ENCODE data around the gene CIPC.

CIPC gene

DNA sequence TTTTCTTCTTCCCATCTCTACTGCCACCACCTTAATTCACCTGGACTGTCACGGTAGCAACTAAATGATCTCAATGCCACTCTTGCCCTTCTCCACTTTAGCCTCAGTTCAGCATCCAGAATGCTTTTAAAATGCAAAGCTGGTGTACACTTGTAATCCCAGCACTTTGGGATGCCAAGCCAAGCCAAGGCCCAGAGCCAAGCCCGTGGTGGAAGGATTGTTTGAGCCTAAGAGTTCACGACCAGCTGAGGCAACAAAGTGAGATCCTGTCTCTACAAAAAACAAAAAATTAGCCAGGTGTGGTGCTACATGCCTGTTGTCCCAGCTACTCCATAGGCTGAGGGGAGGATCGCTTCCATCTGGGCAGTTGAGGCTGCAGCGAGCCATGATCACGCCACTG is 5.9 kb downstream of the CIPC start:
- no peak for DNase-seq

DNA sequence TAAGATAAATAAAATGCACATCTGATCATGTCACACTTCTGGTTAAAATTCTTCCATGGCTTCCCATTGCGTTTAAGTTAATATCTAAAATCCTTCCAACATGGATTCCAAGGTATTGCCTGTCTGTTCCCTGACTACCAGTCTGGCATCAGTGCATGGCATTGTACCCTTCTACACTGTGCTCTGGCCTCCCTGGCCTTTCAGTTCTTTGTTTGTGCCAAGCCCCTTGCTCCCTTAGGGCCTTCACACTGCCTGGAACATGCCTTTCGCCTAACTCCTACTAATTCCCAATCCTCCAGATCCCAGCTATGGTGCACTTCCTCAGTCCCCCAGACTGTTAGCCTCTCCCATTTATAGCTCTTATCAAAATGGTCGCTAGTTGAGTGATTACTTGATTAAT is 6.3 kb downstream of the CIPC start:
- DNase-seq = no peak

DNA sequence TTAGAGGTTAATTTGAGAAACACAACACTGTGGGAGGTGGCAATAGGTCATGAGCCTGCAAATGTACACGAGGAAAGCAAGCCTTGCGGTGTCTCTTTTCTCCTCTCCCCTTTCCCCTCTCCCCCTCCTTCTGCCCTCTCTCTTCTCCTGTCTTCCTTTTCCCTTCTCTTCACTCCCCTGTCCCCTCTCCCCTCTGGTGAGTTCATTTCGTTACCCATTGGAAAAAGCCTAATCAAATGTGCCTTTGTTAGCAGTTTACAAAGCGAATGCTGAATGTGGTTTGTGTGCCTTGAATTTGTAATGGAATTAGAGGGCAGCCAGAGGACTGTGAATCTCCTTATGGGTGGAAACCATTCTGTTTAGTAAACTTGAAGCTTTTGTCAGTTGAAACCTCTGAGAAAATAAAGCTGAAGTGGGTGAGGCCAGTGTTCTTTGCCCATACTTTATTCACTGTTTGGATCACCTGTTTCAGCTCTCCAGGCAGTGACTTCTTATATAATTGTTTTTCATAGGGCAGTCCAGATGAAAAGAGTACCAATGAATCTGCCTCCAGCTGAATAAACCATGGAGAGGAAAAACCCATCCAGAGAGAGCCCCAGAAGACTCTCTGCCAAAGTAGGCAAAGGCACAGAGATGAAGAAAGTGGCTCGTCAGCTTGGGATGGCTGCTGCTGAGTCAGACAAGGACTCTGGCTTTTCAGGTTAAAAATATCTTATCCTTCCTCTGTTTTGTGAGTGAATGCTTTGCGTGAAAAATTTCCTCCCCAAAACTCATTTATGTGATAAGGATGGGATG is 7.3 kb downstream of the CIPC start:
- no peak for DNase-seq

DNA sequence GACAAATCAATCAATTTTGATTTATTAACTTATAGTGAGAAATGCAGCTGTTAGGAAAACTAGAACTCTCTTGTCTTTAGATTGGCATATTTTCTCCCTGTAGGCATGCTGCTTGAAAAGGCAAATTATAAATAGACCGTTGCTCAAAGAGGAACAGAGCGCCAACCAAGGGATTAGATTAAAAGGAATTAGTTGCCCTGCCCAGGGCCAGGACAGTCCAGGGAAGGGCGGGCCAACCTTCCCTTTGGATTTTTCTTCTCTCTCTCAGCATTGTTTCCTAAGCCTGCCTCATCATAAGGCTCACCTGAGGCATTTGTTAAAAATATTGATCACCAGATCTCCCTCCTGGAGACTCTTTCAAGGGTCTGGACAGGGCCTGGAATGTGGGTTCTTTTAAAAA is 8.6 kb downstream of the CIPC start:
- DNase-seq = no peak

DNA sequence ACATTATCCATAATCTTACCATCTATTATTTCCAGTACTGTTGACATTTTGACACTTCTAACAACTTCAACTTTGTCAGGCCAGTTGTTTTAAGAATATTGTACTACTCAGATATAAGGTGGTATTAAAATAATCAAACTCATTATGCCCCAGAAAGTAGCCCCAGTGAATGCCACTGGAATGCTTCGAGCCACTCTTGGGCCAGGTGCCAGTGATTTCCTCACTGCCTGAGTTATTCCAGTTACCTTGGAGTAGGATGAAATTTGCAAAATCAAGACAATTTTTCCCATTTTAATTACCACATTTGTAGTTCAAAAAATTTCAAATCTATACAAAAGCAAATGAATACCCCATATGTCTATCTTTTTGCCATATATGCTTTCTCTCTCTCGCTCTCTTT is 9.2 kb downstream of the CIPC start:
- no peak for DNase-seq

DNA sequence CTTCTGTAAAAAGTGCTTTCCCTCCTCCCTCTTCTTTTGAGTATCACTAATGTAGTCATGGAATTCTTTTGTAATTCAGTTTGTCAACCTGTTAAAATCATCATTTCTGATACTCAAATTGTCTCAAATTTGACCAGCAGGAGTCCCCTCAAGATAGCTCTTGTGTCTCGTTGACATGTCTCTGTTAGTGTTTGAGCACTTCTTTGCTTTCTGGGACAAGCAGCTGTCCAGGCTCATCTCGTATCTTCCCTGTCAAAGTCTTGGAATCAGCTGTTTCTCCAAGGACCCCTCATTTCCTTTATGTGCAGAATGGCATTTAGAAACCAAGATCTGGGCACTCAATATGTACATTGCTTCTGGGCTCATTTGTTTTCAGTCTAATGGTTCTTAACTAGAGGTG is 10.7 kb downstream of the CIPC start:
- DNase-seq = no peak

DNA sequence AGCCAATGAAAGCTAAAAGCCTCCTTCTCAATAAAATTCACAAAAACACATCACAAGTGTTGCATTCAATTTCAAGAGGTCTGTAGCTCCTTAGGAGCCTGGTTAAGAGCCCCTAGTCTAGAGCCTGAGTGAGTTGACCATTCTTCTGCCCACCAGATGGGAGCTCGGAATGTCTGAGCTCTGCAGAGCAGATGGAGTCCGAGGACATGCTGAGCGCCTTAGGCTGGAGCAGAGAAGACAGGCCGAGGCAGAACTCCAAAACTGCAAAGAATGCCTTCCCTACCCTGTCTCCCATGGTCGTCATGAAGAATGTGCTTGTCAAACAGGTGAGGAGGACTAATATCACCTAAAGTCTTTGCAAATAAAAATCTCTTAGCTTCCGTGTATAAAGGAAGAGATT is 11.6 kb downstream of the CIPC start:
- no peak for DNase-seq

DNA sequence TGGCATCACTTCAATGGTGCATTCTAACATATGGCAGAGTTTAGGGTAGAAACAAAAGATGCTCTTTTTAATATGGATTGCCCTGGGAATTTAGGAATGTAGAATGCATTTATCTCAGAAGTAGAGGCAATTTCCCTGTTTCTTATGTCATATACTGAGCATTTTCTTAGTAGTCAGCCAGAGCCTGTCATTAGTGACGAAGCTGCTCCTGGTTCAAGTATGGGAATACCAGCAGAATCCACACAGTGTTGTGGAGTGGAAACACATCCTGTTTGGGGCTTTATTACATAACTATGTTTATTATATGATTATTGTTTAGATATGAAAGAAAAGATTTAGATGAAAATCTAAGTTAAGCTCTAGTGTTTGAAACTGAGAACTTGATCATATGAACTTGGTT is 12.2 kb downstream of the CIPC start:
- no peak for DNase-seq

DNA sequence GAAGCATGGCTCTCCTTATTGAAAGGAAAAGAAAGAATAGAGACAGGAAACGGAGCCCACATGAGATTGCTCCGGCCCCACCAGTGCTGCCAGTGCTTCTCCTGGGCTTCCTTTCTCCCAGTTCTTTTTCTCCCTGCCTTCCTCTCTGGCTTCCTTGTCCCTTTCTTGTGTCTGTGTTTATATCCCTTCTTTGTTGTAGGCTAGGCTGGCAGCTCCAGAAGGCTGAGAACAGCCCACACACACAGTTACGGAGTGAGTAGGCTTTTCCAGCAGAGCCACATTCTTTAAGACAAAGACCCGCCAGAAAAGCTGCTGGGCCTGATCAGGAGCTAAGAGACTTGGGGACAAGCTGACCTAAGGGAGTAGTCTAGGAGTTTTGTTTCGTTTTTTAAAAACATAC is 13.0 kb downstream of the CIPC start:
- DNase-seq = no peak

DNA sequence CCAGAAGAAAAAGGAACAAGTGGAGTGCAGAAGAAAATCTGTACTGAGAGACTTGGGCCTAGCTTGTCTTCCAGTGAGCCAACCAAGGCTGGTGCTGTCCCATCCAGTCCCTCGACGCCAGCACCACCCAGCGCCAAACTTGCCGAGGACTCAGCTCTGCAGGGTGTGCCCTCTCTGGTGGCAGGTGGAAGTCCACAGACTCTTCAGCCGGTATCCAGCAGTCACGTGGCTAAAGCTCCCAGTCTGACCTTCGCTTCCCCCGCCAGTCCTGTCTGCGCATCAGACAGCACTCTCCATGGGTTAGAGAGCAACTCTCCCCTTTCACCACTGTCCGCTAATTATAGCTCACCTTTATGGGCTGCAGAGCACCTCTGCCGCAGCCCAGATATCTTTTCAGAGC is 15.6 kb downstream of the CIPC start:
- DNase-seq = no peak

DNA sequence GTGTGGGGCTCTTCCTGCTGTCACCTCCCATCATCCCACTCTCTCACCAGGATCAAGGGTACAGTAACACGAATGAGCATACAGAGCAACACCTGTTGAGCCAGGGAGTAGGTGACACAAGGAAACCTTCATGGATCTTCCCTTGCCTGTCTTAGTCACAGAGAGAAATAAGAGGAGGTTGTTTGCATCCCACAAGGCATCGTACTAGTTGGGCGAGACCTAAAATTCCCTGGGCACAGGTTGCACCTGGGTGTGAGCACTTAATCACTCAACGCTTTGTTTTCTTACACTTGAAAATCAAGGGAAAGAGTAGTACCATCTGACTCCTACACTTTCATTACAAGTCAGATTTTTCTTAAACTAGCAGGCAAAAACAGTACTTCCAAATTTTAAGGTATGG is 16.6 kb downstream of the CIPC start:
- DNase-seq = no peak

DNA sequence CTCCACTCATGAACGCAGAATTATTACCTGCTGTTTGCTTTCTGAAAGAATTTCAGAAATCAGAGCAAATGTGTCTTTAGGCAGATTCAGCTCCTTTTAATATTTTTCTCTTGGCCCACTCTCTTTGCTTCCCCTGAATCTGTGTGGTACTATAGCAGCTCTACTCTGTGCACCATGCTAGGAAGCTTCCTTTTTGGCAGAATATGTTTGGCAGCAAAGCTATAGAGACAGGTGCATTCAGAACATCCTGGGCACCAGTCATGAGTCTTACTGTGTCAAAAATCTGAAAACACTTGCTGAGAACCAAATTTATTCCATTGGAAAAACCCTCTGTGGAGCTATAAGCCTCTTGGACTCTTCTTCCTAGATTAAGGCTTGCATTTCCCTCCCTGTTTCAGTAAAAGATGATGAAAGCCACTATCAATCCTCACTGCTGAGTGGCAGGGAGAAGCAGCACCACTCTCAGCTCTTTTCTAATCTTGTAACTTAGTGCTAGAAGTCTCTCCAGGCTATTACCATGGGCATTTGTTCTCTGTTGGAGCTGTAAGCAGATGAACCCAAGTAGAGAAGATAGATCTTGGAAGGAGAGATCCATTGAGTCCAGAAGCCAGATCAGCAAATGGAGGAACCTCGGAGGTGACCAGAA is 18.2 kb downstream of the CIPC start:
- no peak for DNase-seq

DNA sequence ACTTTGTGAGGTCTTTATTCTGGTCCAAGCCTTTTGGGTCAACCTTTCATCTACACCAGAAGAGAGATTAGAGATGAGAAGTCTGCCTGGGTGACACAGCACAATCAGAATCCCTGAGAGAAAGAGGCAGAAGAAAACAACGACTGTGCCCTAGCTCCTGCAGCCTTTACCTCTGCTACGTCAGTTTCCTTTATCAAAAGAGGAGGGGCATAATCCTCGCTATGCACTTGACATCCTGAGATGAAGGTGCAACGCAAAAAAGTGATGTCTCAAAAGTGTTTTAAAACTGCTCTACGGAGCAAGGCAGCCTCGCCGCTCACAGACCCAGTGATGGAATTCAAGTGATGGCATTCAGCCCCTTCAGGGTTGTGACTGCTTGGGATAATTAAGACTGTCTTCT is 21.8 kb downstream of the CIPC start:
- no peak for DNase-seq

DNA sequence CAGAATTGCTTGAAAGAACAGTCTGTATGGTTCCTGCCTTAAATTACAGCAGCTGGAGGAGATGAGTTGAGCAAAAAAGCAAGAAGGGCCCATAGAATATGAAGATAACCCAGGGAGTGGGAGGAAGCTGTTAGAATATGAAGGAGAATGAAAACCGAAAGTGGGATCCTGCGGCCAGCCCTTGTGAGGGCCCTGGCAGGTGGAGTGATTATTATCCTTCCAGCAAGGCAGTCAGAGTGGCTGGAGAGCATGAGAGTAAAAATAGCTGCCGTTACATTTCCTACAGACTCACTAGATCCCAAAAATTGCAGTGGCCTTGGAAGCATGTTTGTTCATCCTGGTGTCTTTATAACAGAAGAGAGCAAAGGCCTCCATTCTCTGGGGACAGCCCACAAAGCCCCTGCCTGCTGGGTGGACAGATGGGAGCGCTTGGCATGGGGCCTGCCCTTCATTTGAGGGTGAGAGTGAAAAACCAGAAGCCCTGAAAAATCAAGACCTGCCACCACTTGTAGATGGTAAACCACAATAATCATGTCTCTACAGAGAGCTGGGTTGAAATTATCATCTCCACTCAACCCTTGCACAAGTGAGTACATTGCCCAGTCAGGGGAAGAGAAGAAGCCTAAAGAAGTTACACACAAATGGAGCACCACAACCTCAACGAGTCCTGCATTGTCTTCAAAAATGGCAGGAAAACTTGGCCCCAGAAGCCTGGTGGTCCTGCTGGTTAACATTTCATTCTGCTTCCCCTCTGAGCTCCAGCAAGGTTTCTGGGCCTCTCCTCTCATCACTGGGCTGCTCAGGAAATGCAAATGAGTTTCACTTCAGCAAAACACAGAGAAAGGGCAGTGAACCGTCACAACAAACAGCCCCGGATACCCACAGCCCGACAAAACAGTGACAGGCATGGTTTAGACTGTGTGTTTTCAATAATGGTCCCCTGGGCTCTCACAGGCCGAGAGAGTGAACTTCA is 23.0 kb downstream of the CIPC start:
- no peak for DNase-seq

DNA sequence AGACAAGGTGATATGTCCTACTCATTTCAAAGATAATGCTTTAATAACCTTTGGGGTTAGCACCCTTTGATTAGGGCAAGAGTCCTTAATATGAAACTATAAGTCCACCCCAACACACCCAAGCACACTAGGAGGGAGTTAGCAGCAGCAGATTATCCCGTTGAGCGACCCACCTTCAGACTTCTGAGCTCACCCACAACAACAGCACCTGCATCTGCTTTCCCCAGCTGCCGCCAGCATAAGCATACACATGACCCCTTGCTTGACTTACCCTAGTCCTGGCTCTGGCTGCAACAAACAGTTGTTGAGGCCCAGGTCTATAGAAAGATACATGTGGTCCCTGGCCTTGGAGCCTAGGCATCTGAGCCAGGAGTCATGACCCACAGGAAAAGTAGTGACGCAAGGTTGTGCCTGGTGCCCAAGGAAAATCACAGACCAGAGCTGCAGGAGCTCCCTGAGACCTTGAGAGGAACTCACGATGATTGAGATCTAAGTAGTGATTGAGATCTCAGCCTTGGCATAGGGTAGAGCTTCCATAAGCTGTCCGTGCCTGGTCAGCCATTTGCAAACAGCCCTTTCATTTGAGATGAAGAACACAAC is 24.6 kb downstream of the CIPC start:
- no peak for DNase-seq

DNA sequence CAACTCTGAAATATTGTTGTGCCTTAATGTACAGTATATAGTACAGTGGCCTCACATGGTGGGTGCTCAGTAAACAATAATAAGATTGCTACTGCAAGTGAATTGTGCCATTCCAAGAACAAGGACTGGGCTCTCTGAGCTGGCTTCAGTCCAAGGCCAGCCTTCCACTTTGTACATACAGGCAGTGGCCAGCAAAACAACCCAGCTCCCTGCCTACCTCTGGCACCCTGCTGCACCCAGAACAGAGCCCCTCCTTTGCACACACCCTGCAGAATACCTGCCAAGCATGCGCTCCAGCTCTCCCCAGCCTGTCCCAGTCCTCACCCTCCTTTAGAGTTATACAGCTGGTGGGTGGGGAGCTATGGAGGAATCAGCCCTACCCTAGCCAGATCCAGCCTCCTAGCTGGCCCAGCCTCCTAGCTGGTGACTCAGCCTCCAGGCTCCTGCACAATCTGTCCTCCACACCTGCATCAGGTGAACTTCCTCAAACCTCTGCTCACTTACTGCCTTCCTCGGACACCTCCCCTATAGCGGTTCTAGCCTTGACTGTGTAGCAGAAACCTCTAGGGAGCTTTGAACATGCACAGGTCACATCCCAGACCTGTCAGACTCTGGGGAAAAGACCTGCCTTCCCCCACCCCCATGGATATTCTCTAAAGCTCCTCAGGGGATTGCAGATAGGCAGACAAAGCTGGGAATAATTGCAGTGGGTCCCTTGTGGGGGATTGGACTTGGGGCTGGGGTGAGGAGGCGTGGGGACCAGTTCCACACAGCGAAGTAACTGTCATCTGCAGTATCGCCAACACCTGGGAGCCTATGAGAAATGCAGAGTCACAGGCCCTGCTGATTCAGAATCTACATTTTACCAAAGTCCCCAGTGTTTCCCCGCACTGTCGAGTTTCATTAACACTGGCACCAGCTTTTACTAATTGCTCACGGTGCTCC is 25.6 kb downstream of the CIPC start:
- DNase-seq = peak; percentile 28

DNA sequence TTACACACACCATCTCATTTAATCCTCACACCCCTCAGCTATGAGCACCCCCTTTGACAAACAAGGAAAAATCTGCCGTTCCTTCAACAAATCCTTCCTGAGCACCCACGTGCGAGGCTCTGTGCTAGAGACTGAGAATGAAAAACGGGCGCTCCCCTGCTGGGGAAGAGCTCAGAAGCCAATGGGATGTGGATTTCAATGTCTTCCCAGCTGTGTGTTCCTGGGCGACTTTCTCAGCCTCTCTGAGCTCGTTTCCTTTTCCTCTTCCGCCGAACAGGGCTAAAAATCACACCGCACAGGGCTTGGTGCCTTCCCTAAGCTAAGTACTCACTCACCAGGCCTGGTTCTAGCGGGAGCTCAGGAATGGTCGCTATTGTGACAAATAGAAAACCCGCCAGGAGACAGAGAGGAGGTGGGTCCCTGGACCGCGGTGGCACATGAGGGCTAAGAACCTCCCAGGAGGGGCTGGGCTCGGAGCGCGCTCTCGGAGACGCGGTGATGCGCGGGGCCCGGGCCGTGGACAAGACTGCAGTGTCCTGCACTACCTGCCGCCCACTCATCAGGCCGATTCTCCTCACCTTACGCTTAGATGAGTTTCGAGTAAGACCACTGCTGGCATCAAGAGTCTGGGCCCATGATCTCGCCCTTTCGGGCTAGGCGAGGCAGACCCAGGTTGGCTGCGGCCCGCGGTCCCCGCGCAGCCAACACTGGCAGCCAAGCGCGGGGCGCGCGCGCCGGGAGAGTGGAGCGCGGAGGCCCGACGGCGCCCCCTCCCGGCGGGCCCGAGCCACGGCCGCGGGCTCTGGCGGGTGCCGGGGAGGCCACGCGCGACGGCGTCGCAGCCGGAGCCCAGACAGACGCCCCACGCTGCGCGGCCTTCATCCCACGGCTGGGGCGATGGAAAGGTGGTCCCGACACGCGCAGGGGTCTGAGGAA is 26.6 kb downstream of the CIPC start:
- DNase-seq = no peak

DNA sequence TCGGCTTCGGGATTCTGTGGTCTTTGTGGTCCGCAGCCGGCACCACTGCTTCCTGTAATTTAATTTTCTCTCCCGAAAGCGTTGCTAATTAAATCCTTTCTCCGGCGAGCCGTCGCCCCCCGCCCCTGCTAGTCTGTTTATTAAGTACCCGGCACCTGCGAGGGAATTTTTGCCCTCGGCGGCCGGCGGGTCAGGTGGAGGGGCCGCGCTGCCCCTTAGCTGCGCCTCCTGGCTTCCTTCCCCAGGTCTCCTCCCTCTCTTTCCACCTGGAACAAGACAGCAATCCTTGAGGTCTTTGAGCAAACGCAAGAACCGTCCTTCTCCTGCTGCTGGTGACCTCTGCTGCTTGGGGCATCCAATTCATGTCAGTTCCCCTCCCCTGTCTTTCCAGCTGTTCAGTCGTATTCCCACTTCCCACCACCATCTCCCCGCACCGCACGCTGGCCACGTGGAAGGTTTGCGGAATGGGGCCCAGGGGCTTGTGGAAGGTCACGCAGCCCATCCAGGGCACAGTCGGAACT is 27.3 kb downstream of the CIPC start:
- DNase-seq = no peak

DNA sequence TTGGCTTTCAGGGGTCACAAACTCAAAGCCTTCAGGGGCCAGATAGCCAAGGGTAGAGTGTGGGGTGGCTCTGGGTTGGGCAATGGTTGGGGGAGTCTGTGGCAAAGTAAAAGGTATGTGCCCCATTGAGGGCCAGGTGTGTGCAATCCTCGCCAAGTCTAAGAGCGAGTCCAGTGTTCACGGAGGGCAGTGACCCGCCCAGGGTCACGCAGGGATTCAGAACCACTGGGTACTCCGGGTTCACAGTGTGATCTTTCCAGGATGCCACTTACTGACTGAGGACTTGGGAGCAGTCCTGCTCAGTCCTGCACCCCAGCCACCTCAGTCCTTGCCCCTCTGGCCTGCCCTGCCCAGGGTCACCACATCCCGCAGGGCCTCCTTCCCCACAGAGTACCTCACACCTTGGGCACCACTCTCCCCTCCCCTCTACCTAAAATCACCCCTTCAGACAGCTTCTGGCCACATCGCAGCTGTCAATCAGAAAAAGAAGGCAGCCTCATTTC is 27.8 kb downstream of the CIPC start:
- no peak for DNase-seq

DNA sequence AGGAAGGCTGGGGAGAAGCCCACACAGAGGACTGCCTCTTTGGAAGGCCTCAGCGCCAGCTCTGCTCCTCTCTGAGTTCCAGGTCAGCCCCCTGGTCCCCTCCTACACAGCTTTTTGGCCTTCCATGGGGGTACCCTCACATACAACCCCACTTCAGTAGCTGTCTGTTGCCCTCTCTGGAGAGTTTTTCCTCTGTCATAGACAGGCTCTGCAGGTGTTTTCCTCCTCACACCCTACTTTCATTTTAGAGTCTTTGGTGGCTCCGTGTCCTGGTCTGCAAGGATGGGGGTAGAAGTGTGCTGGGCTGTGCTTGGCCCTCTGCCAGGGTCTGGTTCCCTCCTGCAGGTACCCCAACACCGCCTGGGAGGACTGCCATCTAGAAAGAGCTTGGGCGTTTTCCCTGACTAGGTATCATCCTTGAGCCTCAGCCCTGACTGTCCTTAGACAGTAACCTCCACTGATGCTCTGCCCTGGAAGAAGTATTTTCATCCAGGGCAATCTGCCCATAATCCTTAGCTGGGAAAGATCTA is 28.5 kb downstream of the CIPC start:
- no peak for DNase-seq
